Transverse colon (tissue), 3 donors: Measurements from ENCODE around the gene WLS.

Source experiments
- POLR2A ChIP-seq: fragments of 450-650 bp; IDR thresholded peaks from one replicate; pipeline ENCODE4 v1.6.1; 2016; ENCODE audit warnings: antibody characterized with exemption, mild to moderate bottlenecking, moderate library complexity
- TF ChIP-seq, protein P1 (sequence below), 5 experiments: fragments of 200-600 bp in 3 of 5; fragments of 450-650 bp in 2 of 5; sonication (generic) in 3 of 5; IDR thresholded peaks; 1 replicate in 2 of 5; 2 replicates in 3 of 5; pipeline ENCODE4 v1.5.1; 2016 to 2017; ENCODE audit warnings: antibody characterized with exemption in 5 of 5, inconsistent platforms in 3 of 5, mild to moderate bottlenecking in 2 of 5, moderate library complexity in 1 of 5

GRCh38 chr1:68278221-68278620 is 45.9 kb upstream of the WLS start:
- no peak for TF ChIP-seq POLR2A
- TF ChIP-seq, protein P1, sequence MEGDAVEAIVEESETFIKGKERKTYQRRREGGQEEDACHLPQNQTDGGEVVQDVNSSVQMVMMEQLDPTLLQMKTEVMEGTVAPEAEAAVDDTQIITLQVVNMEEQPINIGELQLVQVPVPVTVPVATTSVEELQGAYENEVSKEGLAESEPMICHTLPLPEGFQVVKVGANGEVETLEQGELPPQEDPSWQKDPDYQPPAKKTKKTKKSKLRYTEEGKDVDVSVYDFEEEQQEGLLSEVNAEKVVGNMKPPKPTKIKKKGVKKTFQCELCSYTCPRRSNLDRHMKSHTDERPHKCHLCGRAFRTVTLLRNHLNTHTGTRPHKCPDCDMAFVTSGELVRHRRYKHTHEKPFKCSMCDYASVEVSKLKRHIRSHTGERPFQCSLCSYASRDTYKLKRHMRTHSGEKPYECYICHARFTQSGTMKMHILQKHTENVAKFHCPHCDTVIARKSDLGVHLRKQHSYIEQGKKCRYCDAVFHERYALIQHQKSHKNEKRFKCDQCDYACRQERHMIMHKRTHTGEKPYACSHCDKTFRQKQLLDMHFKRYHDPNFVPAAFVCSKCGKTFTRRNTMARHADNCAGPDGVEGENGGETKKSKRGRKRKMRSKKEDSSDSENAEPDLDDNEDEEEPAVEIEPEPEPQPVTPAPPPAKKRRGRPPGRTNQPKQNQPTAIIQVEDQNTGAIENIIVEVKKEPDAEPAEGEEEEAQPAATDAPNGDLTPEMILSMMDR (IDR thresholded peaks at IDR 0.05), result no peak
